Measurements from ENCODE around the gene VPS13D.

DNA sequence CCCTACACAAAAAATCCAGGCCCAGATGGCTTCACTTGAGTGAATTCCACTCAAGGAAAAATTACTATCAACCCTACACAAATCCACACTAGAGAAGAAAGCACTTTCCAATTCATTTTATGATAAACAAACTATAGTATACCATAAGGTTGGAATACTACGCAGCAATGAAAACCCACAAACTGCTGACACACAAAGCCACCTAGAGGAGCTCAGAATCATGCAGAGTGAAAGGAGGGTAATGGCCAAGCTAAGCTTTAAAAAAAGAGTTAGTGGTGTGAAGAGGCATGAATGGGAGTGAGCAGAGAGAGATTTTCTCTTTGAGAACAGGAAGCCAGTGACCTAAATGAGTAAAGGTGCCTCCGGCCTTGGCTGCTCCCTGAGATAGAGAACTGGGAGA lies 294.4 kb downstream of the VPS13D start:
- TF ChIP-seq EZH2 (IDR thresholded peaks at IDR 0.05; ENCODE audit: borderline replicate concordance, low read length) (no peak), CTCF (conservative IDR thresholded peaks at IDR 0.05 in 1 of 2, IDR thresholded peaks at IDR 0.05 in 1 of 2; ENCODE audit: extremely low read depth in 1 of 2, insufficient read depth in 1 of 2, low read depth in 1 of 2, low read length in 2 of 2) (no peak)

All from mammary epithelial cell (primary cell).